K562 (cell line): ENCODE results near the gene TNNT1. TPM values are rescaled to one million over a fixed set of nuclear protein-coding genes. Genes with fewer than 3 reads are reported as not detected.
A peak's percentile ranks its signal among the peaks of the same experiment; 100 is the strongest.

Experiments used
- BRF2 ChIP-seq: IDR thresholded peaks from 3 replicates; pipeline ENCODE4 v1.6.1; 2011; ENCODE audit warnings: borderline replicate concordance, mild to moderate bottlenecking; ENCODE audit not compliant: insufficient read length, insufficient read depth
- CBX8 ChIP-seq: fragments of 200-600 bp; sonication (generic); IDR thresholded peaks from 2 replicates; pipeline ENCODE4 v1.6.1; 2012; ENCODE audit warnings: borderline replicate concordance, mixed run types, low read depth, mild to moderate bottlenecking, moderate library complexity, mixed read lengths, low read length, control low read depth, inconsistent platforms; ENCODE audit not compliant: poor library complexity, severe bottlenecking; ENCODE audit errors: extremely low read depth
- ELK3 ChIP-seq: fragments of 450-650 bp; formaldehyde crosslinking; IDR thresholded peaks from 2 replicates; pipeline ENCODE4 v1.4.0; 2020; ENCODE audit warnings: mild to moderate bottlenecking
- FOXA1 ChIP-seq: fragments of 450-650 bp; IDR thresholded peaks from 2 replicates; pipeline ENCODE4 v1.6.1; 2016; ENCODE audit warnings: mild to moderate bottlenecking, borderline replicate concordance
- HNRNPH1 ChIP-seq: fragments of 200-400 bp; formaldehyde crosslinking; optimal IDR thresholded peaks from 2 replicates; pipeline ENCODE3; 2017; ENCODE audit warnings: low read depth, mild to moderate bottlenecking, low read length, moderate library complexity
- KLF13 ChIP-seq: fragments of 450-650 bp; IDR thresholded peaks from 2 replicates; pipeline ENCODE4 v1.6.1; 2016; ENCODE audit warnings: missing genetic modification characterization, low read depth, mild to moderate bottlenecking, missing compliant biosample characterization, moderate library complexity, borderline replicate concordance
- MAX ChIP-seq: sonication (generic); formaldehyde crosslinking; IDR thresholded peaks from 2 replicates; pipeline ENCODE4 v1.9.0; 2022; ENCODE audit warnings: mild to moderate bottlenecking, missing genetic modification reagents
- NCOA1 ChIP-seq: fragments of 450-650 bp; IDR thresholded peaks from 2 replicates; pipeline ENCODE4 v1.6.1; 2016; ENCODE audit warnings: low read depth
- POLR3A ChIP-seq: IDR thresholded peaks from 2 replicates; pipeline ENCODE4 v1.6.1; 2011; ENCODE audit warnings: borderline replicate concordance, mild to moderate bottlenecking, moderate library complexity; ENCODE audit not compliant: insufficient read length, insufficient read depth; ENCODE audit errors: extremely low read depth
- RBM22 ChIP-seq: fragments of 200-400 bp; formaldehyde crosslinking; IDR thresholded peaks from 2 replicates; pipeline ENCODE4 v1.6.1; 2018; ENCODE audit warnings: low read length, low read depth; ENCODE audit not compliant: poor library complexity, severe bottlenecking
- RHOXF2B ChIP-seq: fragments of 250-450 bp; sonication (Bioruptor Pico); conservative IDR thresholded peaks from 2 replicates; pipeline ENCODE4 v1.5.1; 2021
- SMAD3 ChIP-seq: fragments of 450-650 bp; formaldehyde crosslinking; conservative IDR thresholded peaks from 2 replicates; pipeline ENCODE4 v1.4.0; 2020; ENCODE audit warnings: mild to moderate bottlenecking
- SMARCA4 ChIP-seq: fragments of 450-650 bp; IDR thresholded peaks from 2 replicates; pipeline ENCODE4 v1.6.1; 2016
- TCF15 ChIP-seq: fragments of 250-450 bp; sonication (Bioruptor Pico); IDR thresholded peaks from 2 replicates; pipeline ENCODE4 v1.8.0; 2022; ENCODE audit warnings: moderate library complexity, mild to moderate bottlenecking, inconsistent platforms
- TOE1 ChIP-seq, 2 experiments: fragments of 450-650 bp in 1 of 2; sonication (generic) in 1 of 2; formaldehyde crosslinking in 1 of 2; IDR thresholded peaks; 2 replicates each; pipeline versions ENCODE4 v1.7.1 to v1.8.0; 2016 to 2022; ENCODE audit warnings: borderline replicate concordance in 2 of 2, mild to moderate bottlenecking in 2 of 2, antibody characterized with exemption in 1 of 2, inconsistent platforms in 1 of 2, low read depth in 1 of 2, missing genetic modification reagents in 1 of 2, moderate library complexity in 1 of 2
- TSHZ1 ChIP-seq: fragments of 250-450 bp; sonication (Bioruptor Pico); IDR thresholded peaks from 2 replicates; pipeline ENCODE4 v1.4.0; 2020; ENCODE audit warnings: mild to moderate bottlenecking, moderate library complexity
- ZBTB7A ChIP-seq: IDR thresholded peaks from 2 replicates; pipeline ENCODE4 v1.6.1; 2011; ENCODE audit warnings: low read depth, mild to moderate bottlenecking, low read length, moderate library complexity, borderline replicate concordance; ENCODE audit not compliant: control insufficient read depth
- ZNF134 ChIP-seq: fragments of 250-450 bp; sonication (Bioruptor Pico); conservative IDR thresholded peaks from 2 replicates; pipeline ENCODE4 v1.4.0; 2020
- ZNF175 ChIP-seq: fragments of 200-800 bp; sonication (Bioruptor generic); IDR thresholded peaks from 2 replicates; pipeline ENCODE4 v1.6.1; 2016; ENCODE audit warnings: low read depth, mild to moderate bottlenecking, missing genetic modification characterization, missing compliant biosample characterization
- polyA plus RNA-seq, 8 experiments: library from polyadenylated mRNA; depleted of rRNA in 4 of 8; stranded (reverse) in 5 of 8; unstranded in 3 of 8; fragments of >200 nt; fragmentation: Nextera tagmentation in 2 of 8; fragmentation: Illumina TruSeq in 1 of 8; extraction: Ambion mirVana in 2 of 8; extraction: Trizol in 1 of 8; gene quantifications; 2 replicates each; pipeline versions ENCODE4 v1.2.1 to v1.2.3, GENCODE V29; 2011 to 2014; ENCODE audit warnings: inconsistent platforms in 1 of 8, missing spikeins in 1 of 8
- total RNA-seq, 7 experiments: library from RNA; depleted of rRNA in 6 of 7; stranded (reverse); fragments of >200 nt in 6 of 7; fragmentation: Illumina TruSeq in 2 of 7; extraction: Trizol in 2 of 7; gene quantifications; 2 replicates each; pipeline versions ENCODE4 v1.2.1 to v1.2.3, GENCODE V29; 2011 to 2021; ENCODE audit warnings: low replicate concordance in 1 of 7

Gene TNNT1
- total and polyA plus RNA-seq, 9 of the 15 experiments (the other 6 are each of a cell fraction or from before 2014, with no cell fraction given) = 31.8 to 390 (median 227) TPM

GRCh38 chr19:55117663-55118391, 31.2 kb downstream of the TNNT1 start (continued):
- TF ChIP-seq TSHZ1 (CRISPR knock-in tag) (no peak), HNRNPH1 (no peak), TCF15 (CRISPR knock-in tag) (no peak), ELK3 (no peak), ZNF175 (CRISPR knock-in tag) (peak; percentile 91), ZNF134 (no peak), MAX (CRISPR knock-in tag) (peak; percentile 21; the same call in 1 of the 2 replicates), CBX8 (no peak), FOXA1 (no peak), SMARCA4 (peak; percentile 41; the same call in 1 of the 2 replicates), ZBTB7A (0 out of 2 replicates have a peak, but pooled peaks have one; percentile 4), BRF2 (no peak), KLF13 (tag) (no peak), POLR3A (no peak), RBM22 (no peak), RHOXF2B (no peak; the same call in 1 of the 2 replicates), TOE1 (IDR thresholded peaks at IDR 0.05; ENCODE audit: borderline replicate concordance) (peak; percentile 51; the same call in 1 of the 2 replicates), TOE1 (CRISPR knock-in tag; IDR thresholded peaks at IDR 0.05; ENCODE audit: borderline replicate concordance, low read depth) (no peak), NCOA1 (no peak), SMAD3 (CRISPR knock-in tag) (0 out of 2 replicates have a peak, but pooled peaks have one; percentile 20)
